Duodenal mucosa (tissue), 2 donors: Measurements from ENCODE around the gene TSPAN5.

Experiments
- H3K27ac ChIP-seq: one replicate; pipeline ENCODE4 v1.7.0; 2013; ENCODE audit warnings: low read depth, low read length
- H3K27me3 ChIP-seq, 2 donors: one replicate each; pipeline ENCODE4 v1.7.0; 2013; ENCODE audit warnings: low read length in 2 of 2, control low read depth in 1 of 2; ENCODE audit not compliant: insufficient read depth in 2 of 2, control insufficient read depth in 1 of 2
- H3K36me3 ChIP-seq, 2 donors: one replicate each; pipeline ENCODE4 v1.7.0; 2013; ENCODE audit warnings: low read length in 2 of 2, control low read depth in 1 of 2; ENCODE audit not compliant: insufficient read depth in 2 of 2, control insufficient read depth in 1 of 2
- H3K4me1 ChIP-seq, 2 donors: one replicate each; pipeline ENCODE4 v1.7.0; 2013; ENCODE audit warnings: low read length in 2 of 2, control low read depth in 1 of 2; ENCODE audit not compliant: insufficient read depth in 2 of 2, control insufficient read depth in 1 of 2
- H3K4me3 ChIP-seq, 2 donors: one replicate each; pipeline ENCODE4 v1.7.0; 2013; ENCODE audit warnings: low read length in 2 of 2, low read depth in 1 of 2
- H3K9ac ChIP-seq, 2 donors: one replicate each; pipeline ENCODE4 v1.7.0; 2013; ENCODE audit warnings: low read length in 2 of 2, low read depth in 1 of 2
- H3K9me3 ChIP-seq, 2 donors: one replicate each; pipeline ENCODE4 v1.7.0; 2013; ENCODE audit warnings: low read length in 2 of 2, control low read depth in 1 of 2; ENCODE audit not compliant: control insufficient read depth in 1 of 2

TSPAN5 gene

GRCh38 chr4:98674404-98675173 lies 16.2 kb upstream of the TSPAN5 start:
- Histone ChIP-seq H3K27ac (no peak overlapping the region), H3K4me3 (no peak overlapping the region), H3K9ac (no peak overlapping the region), H3K36me3 (no peaks in the 10 kb centered on the region), H3K27me3 (no peaks in the 10 kb centered on the region), H3K4me1 (no peaks in the 10 kb centered on the region), H3K9me3 (no peaks in the 10 kb centered on the region)

- Histone ChIP-seq H3K4me3 (no peak overlapping the region), H3K27ac (no peak overlapping the region), H3K9ac (no peak overlapping the region), H3K9me3 (no peaks in the 10 kb centered on the region), H3K36me3 (no peaks in the 10 kb centered on the region), H3K27me3 (no peaks in the 10 kb centered on the region), H3K4me1 (no peaks in the 10 kb centered on the region)
Measured at GRCh38 chr4:98673978-98674377, 15.6 kb upstream of the TSPAN5 start.

GRCh38 chr4:98673288-98673644 lies 14.9 kb upstream of the TSPAN5 start:
- Histone ChIP-seq H3K9me3 (no peaks in the 10 kb centered on the region), H3K4me1 (no peaks in the 10 kb centered on the region), H3K36me3 (no peaks in the 10 kb centered on the region), H3K27me3 (no peaks in the 10 kb centered on the region), H3K27ac (no peak overlapping the region), H3K9ac (no peak overlapping the region), H3K4me3 (no peak overlapping the region)

GRCh38 chr4:98672583-98673287 lies 14.3 kb upstream of the TSPAN5 start:
- no peak overlapping the region for H3K27ac ChIP-seq
- H3K9me3 ChIP-seq: no peaks in the 10 kb centered on the region
- no peak overlapping the region for H3K9ac ChIP-seq
- no peak overlapping the region for H3K4me3 ChIP-seq
- H3K4me1 ChIP-seq: no peaks in the 10 kb centered on the region
- H3K36me3 ChIP-seq: no peaks in the 10 kb centered on the region
- no peaks in the 10 kb centered on the region for H3K27me3 ChIP-seq

- no peaks in the 10 kb centered on the region for H3K27me3 ChIP-seq
- no peak overlapping the region for H3K4me3 ChIP-seq
- no peaks in the 10 kb centered on the region for H3K9me3 ChIP-seq
- H3K36me3 ChIP-seq: no peaks in the 10 kb centered on the region
- no peak overlapping the region for H3K27ac ChIP-seq
- no peak overlapping the region for H3K9ac ChIP-seq
- no peaks in the 10 kb centered on the region for H3K4me1 ChIP-seq
Measured at GRCh38 chr4:98671131-98671530, 12.7 kb upstream of the TSPAN5 start.

GRCh38 chr4:98670186-98670585 lies 11.8 kb upstream of the TSPAN5 start:
- Histone ChIP-seq H3K9ac (no peak overlapping the region), H3K4me3 (no peak overlapping the region), H3K4me1 (no peaks in the 10 kb centered on the region), H3K27me3 (no peaks in the 10 kb centered on the region), H3K36me3 (no peaks in the 10 kb centered on the region), H3K27ac (no peak overlapping the region), H3K9me3 (no peaks in the 10 kb centered on the region)

- Histone ChIP-seq H3K27ac (no peak overlapping the region), H3K4me1 (no peaks in the 10 kb centered on the region), H3K9ac (no peak overlapping the region), H3K27me3 (no peaks in the 10 kb centered on the region), H3K36me3 (no peaks in the 10 kb centered on the region), H3K9me3 (no peaks in the 10 kb centered on the region), H3K4me3 (no peak overlapping the region)
Measured at GRCh38 chr4:98669577-98669976, 11.2 kb upstream of the TSPAN5 start.

- Histone ChIP-seq H3K27me3 (no peaks in the 10 kb centered on the region), H3K27ac (no peak overlapping the region), H3K9ac (no peak overlapping the region), H3K4me1 (peaks cover 5 to 17% of the 10 kb centered on the region in 2 donors), H3K4me3 (no peak overlapping the region), H3K36me3 (no peaks in the 10 kb centered on the region), H3K9me3 (no peaks in the 10 kb centered on the region)
Measured at GRCh38 chr4:98664959-98665358, 6.5 kb upstream of the TSPAN5 start.

GRCh38 chr4:98663226-98664006 lies 5.0 kb upstream of the TSPAN5 start:
- Histone ChIP-seq H3K27ac (peak overlapping the region; percentile 1), H3K9ac (no peak overlapping the region), H3K9me3 (no peaks in the 10 kb centered on the region), H3K4me1 (peaks cover 14 to 20% of the 10 kb centered on the region in 2 donors), H3K36me3 (no peaks in the 10 kb centered on the region), H3K27me3 (no peaks in the 10 kb centered on the region), H3K4me3 (peak overlapping the region in 1 of 2 donors; percentile 7)

- Histone ChIP-seq H3K4me1 (peaks cover 17 to 20% of the 10 kb centered on the region in 2 donors), H3K27ac (peak overlapping the region; percentile 1), H3K9ac (no peak overlapping the region), H3K36me3 (no peaks in the 10 kb centered on the region), H3K9me3 (no peaks in the 10 kb centered on the region), H3K27me3 (peaks cover 3% of the 10 kb centered on the region in 2 donors), H3K4me3 (no peak overlapping the region)
Measured at GRCh38 chr4:98662626-98663225, 4.3 kb upstream of the TSPAN5 start.
